ENCODE measurements around the gene ATRX.
"Not testable (repeated sequence)": the region's sequence is repeated elsewhere in the genome, so short reads cannot be mapped to it uniquely, and the experiment has no call there.

ATRX gene

DNA sequence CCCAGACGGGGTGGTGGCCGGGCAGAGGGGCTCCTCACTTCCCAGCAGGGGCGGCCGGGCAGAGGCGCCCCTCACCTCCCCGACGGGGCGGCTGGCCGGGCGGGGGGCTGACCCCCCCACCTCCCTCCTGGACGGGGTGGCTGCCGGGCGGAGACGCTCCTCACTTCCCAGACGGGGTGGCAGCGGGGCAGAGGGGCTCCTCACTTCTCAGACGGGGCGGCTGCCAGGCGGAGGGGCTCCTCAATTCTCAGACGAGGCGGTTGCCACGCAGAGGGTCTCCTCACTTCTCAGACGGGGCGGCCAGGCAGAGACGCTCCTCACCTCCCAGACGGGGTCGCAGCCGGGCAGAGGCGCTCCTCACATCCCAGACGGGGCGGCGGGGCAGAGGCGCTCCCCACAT is 19.8 kb downstream of the ATRX start:
- H3K36me3 ChIP-seq (replicated peaks); DNase-seq (ENCODE audit: low spot score in 2 of 2); H3K4me3 ChIP-seq; in situ Hi-C loops (cut with MboI; ENCODE audit: low sequenced_read_pairs); H3K4me1 ChIP-seq; H3K9me3 ChIP-seq; H3K27me3 ChIP-seq (ENCODE audit: low read depth): not testable (repeated sequence)

GRCh38 chrX:77755561-77755960 is 30.5 kb downstream of the ATRX start:
- H3K4me3 ChIP-seq = no peak overlapping the region
- no peaks in the 10 kb centered on the region for H3K4me1 ChIP-seq
- H3K9me3 ChIP-seq = 0 out of 2 replicates have a peak, but pooled peaks cover 10% of the 10 kb centered on the region
- in situ Hi-C loops (cut with MboI; ENCODE audit: low sequenced_read_pairs) = no loop called here
- H3K36me3 ChIP-seq (replicated peaks) = no peaks in the 10 kb centered on the region; the same call in 1 of the 2 replicates
- no peak for DNase-seq (ENCODE audit: low spot score in 2 of 2)
- H3K27me3 ChIP-seq (ENCODE audit: low read depth) = no peaks in the 10 kb centered on the region

- H3K4me1 ChIP-seq; H3K4me3 ChIP-seq; DNase-seq (ENCODE audit: low spot score in 2 of 2); in situ Hi-C loops (cut with MboI; ENCODE audit: low sequenced_read_pairs); H3K27me3 ChIP-seq (ENCODE audit: low read depth); H3K9me3 ChIP-seq; H3K36me3 ChIP-seq (replicated peaks): not testable (repeated sequence)
These were observed 32.1 kb downstream of the ATRX start for GRCh38 chrX:77753942-77754341.

DNA sequence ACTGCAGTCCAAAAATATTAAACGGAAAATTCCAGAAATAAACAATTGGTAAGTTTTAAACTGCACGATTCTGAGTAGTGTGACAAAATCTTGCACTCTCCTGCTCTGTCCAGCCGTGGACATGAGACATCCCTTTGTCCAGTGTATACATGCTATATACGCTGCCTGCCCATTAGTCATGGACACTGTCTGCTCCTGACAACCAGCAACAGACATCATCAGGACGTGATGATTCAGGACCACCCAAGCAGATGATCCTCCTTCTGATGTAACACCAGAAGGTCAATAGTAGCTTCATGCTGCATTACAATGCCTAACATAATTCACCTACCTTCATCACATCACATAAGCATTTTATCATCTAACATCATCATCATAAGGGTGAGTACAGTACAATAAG is 36.3 kb downstream of the ATRX start:
- in situ Hi-C loops (cut with MboI; ENCODE audit: low sequenced_read_pairs) = no loop called here
- H3K9me3 ChIP-seq = peaks cover 10% of the 10 kb centered on the region; the same call in 1 of the 2 replicates
- no peaks in the 10 kb centered on the region; the same call in 1 of the 2 replicates for H3K36me3 ChIP-seq (replicated peaks)
- peaks cover 10% of the 10 kb centered on the region for H3K4me1 ChIP-seq
- DNase-seq (ENCODE audit: low spot score in 2 of 2) = no peak
- H3K4me3 ChIP-seq = no peak overlapping the region
- no peaks in the 10 kb centered on the region for H3K27me3 ChIP-seq (ENCODE audit: low read depth)

DNA sequence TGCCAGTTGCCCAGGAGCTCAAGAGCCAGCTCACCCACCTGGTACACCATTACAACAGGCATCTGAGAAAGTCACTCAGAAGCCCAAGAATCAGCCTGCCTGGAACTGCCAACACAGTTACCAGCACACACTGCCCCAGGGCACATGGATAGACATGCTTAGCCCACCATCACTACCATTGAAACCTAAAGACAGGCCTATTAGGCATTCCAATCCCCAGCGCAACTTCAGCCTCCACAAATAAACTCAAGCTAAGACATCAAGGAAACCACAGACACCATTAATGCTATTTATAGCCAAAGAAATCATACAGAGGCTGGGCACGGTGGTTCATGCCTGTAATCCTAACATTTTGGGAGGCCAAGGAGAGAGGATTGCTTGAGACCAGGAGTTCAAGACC is 42.3 kb downstream of the ATRX start:
- H3K9me3 ChIP-seq = no peaks in the 10 kb centered on the region
- no peak for DNase-seq (ENCODE audit: low spot score in 2 of 2)
- no peaks in the 10 kb centered on the region; the same call in 1 of the 2 replicates for H3K36me3 ChIP-seq (replicated peaks)
- in situ Hi-C loops (cut with MboI; ENCODE audit: low sequenced_read_pairs) = no loop called here
- peaks cover 15% of the 10 kb centered on the region for H3K4me1 ChIP-seq
- H3K4me3 ChIP-seq = no peak overlapping the region
- no peaks in the 10 kb centered on the region for H3K27me3 ChIP-seq (ENCODE audit: low read depth)

GRCh38 chrX:77742788-77743476 is 43.1 kb downstream of the ATRX start:
- H3K36me3 ChIP-seq (replicated peaks) = no peaks in the 10 kb centered on the region
- H3K27me3 ChIP-seq (ENCODE audit: low read depth) = no peaks in the 10 kb centered on the region
- no peak for DNase-seq (ENCODE audit: low spot score in 2 of 2)
- H3K4me1 ChIP-seq = peaks cover 12% of the 10 kb centered on the region
- in situ Hi-C loops (cut with MboI; ENCODE audit: low sequenced_read_pairs) = no loop called here
- no peaks in the 10 kb centered on the region for H3K9me3 ChIP-seq
- H3K4me3 ChIP-seq = no peak overlapping the region

DNA sequence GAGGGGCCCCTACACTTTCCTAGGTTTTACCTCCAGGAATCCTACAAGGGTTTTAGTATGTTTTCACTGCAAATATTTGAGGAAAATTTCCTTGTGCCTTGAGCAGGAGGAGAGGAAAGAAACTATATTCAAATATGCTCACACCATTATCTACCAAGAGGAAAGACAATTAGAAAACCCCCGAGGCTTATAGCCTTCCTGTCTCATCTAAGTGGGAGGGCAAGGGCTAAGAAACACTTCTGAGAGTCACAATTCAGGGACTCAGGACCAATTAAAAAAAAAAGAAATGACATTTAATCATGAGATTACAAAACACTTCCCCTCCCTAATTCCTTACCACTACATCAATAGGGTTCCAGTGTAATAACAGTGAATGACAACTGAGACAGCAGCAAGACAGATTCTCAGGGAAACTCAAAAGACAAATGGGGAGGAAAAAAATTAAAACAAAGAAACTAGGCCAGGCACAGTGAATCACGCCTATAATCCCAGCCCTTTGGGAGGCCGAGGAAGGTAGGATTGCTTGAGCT is 45.6 kb downstream of the ATRX start:
- no peak overlapping the region for H3K4me3 ChIP-seq
- in situ Hi-C loops (cut with MboI; ENCODE audit: low sequenced_read_pairs) = no loop called here
- peak; percentile 24 to 30 for DNase-seq (ENCODE audit: low spot score in 2 of 2)
- peaks cover 11% of the 10 kb centered on the region for H3K4me1 ChIP-seq
- H3K27me3 ChIP-seq (ENCODE audit: low read depth) = no peaks in the 10 kb centered on the region
- H3K9me3 ChIP-seq = no peaks in the 10 kb centered on the region
- H3K36me3 ChIP-seq (replicated peaks) = no peaks in the 10 kb centered on the region

DNA sequence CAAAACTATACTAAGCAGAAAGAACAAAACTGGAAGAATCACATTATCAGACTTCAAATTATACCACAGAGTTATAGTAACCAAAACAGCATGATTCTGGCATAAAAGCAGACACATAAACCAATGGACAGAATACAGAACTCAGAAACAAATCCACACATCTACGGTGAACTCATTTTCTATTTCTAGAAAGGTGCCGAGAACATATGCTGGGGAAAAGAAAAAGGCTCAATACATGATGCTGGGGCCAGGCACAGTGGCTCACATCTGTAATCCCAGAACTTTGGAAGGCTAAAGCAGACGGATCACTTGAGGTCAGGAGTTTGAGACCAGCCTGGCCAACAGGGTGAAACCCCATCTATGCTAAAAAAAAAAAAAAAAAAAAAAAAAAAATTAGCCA is 52.7 kb downstream of the ATRX start:
- no peaks in the 10 kb centered on the region for H3K9me3 ChIP-seq
- H3K27me3 ChIP-seq (ENCODE audit: low read depth) = no peaks in the 10 kb centered on the region
- H3K4me1 ChIP-seq = peaks cover 4% of the 10 kb centered on the region; the same call in 1 of the 2 replicates
- in situ Hi-C loops (cut with MboI; ENCODE audit: low sequenced_read_pairs) = no loop called here
- no peak for DNase-seq (ENCODE audit: low spot score in 2 of 2)
- H3K36me3 ChIP-seq (replicated peaks) = no peaks in the 10 kb centered on the region; the same call in 1 of the 2 replicates
- no peak overlapping the region for H3K4me3 ChIP-seq

DNA sequence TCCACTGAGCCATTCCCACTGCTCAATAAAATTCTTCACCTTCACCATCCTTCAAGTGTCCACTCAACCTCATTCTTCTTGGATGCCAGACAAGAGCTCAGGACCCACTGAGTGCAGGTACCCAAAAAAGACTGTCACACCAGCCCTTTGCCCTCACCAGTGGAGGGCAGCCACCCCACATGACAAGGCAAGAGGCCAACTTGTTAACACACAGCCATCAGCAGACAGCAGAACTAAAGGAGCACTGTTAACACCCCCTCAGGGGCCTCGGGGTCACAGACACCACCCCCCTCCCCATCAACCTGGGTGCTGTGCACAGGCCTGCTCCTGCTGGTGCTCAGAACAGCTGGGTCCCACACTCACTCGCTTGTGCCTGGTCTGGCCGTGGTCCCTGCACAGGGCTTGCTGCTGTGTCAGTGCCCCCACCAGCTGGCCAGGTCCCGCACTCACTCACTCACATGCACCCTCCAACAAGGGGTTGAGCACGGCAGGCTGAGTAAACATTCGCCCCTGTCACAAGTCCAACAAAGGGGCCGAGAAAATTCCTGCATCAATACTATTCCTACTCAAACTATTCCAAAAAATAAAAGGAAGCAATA is 54.1 kb downstream of the ATRX start:
- in situ Hi-C loops (cut with MboI; ENCODE audit: low sequenced_read_pairs) = no loop called here
- H3K4me3 ChIP-seq = no peak overlapping the region
- H3K27me3 ChIP-seq (ENCODE audit: low read depth) = no peaks in the 10 kb centered on the region
- H3K4me1 ChIP-seq = peaks cover 4% of the 10 kb centered on the region; the same call in 1 of the 2 replicates
- no peaks in the 10 kb centered on the region for H3K9me3 ChIP-seq
- no peak for DNase-seq (ENCODE audit: low spot score in 2 of 2)
- no peaks in the 10 kb centered on the region; the same call in 1 of the 2 replicates for H3K36me3 ChIP-seq (replicated peaks)

GRCh38 chrX:77726095-77726494 is 59.9 kb downstream of the ATRX start:
- DNase-seq (ENCODE audit: low spot score in 2 of 2); H3K4me3 ChIP-seq; in situ Hi-C loops (cut with MboI; ENCODE audit: low sequenced_read_pairs); H3K36me3 ChIP-seq (replicated peaks); H3K27me3 ChIP-seq (ENCODE audit: low read depth); H3K4me1 ChIP-seq: not testable (repeated sequence)
- H3K9me3 ChIP-seq = peaks cover 14% of the 10 kb centered on the region; the same call in 1 of the 2 replicates

DNA sequence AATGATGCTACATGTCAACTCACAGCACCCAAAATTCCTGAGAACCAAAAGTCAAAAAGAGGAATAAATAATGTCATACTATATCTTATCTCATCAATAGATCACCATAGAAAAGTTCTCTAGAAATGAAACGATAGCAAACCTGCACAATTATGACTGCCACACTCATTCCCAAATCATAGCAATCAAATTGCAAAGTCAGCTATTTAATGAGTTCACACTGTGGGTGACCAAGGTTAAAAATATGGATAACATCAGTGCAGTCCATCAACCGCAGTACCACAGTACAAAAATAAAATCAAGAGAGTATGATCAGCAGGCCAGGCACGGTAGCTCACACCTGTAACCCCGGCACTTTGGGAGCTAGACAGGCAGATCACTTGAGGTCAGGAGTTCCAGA is 62.3 kb downstream of the ATRX start:
- H3K27me3 ChIP-seq (ENCODE audit: low read depth) = no peaks in the 10 kb centered on the region
- no peak overlapping the region for H3K4me3 ChIP-seq
- peaks cover 14% of the 10 kb centered on the region; the same call in 1 of the 2 replicates for H3K9me3 ChIP-seq
- DNase-seq (ENCODE audit: low spot score in 2 of 2) = no peak
- peaks cover 7% of the 10 kb centered on the region for H3K4me1 ChIP-seq
- no peaks in the 10 kb centered on the region; the same call in 1 of the 2 replicates for H3K36me3 ChIP-seq (replicated peaks)
- in situ Hi-C loops (cut with MboI; ENCODE audit: low sequenced_read_pairs) = no loop called here

DNA sequence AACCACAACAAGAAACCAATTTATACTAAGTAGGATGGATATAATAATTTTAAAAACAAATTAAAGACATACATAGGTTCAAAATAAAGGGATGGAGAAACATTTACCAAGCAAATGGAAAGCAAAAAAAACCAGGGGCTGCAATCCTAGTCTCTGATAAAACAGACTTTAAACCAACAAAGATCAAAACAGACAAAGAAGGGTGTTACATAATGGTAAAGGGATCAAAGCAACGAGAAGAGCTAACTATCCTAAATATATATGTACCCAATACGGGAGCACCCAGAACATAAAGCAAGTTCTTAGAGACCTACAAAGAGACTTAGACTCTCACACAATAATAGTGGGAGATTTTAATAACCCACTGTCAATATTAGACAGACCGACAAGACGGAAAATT is 66.6 kb downstream of the ATRX start:
- in situ Hi-C loops (cut with MboI; ENCODE audit: low sequenced_read_pairs) = no loop called here
- peaks cover 14% of the 10 kb centered on the region; the same call in 1 of the 2 replicates for H3K9me3 ChIP-seq
- DNase-seq (ENCODE audit: low spot score in 2 of 2) = no peak
- peaks cover 17% of the 10 kb centered on the region for H3K36me3 ChIP-seq (replicated peaks)
- H3K27me3 ChIP-seq (ENCODE audit: low read depth) = no peaks in the 10 kb centered on the region
- H3K4me3 ChIP-seq = no peak overlapping the region
- peaks cover 7% of the 10 kb centered on the region for H3K4me1 ChIP-seq

GRCh38 chrX:77704881-77705280 is 81.1 kb downstream of the ATRX start:
- Histone ChIP-seq H3K36me3 (replicated peaks) (peaks cover 11% of the 10 kb centered on the region), H3K4me3 (no peak overlapping the region), H3K9me3 (no peaks in the 10 kb centered on the region; the same call in 1 of the 2 replicates), H3K27me3 (ENCODE audit: low read depth) (no peaks in the 10 kb centered on the region), H3K4me1 (no peaks in the 10 kb centered on the region)
- in situ Hi-C loops (cut with MboI; ENCODE audit: low sequenced_read_pairs) = no loop called here
- DNase-seq (ENCODE audit: low spot score in 2 of 2) = no peak

DNA sequence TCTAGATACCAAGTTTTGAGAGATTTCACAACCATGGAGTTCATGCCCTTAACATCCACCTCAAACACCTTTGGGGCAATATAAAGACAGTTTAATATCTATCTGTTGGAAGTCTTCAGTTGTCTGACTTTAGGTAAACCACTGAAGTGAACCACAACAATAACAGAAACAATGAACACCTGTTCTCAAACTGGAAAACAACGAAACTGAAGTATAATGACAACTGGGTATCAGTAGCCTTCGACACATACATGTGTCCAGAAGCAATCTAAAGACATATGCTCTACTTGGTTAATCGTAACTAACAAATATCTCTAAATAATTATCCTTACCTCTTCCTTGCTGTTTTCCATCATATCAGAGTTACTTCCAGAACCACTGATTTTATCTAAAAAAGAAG is 87.8 kb downstream of the ATRX start:
- Histone ChIP-seq H3K36me3 (replicated peaks) (peaks cover 29% of the 10 kb centered on the region), H3K9me3 (no peaks in the 10 kb centered on the region), H3K4me3 (no peak overlapping the region), H3K4me1 (no peaks in the 10 kb centered on the region), H3K27me3 (ENCODE audit: low read depth) (no peaks in the 10 kb centered on the region)
- in situ Hi-C loops (cut with MboI; ENCODE audit: low sequenced_read_pairs) = no loop called here
- DNase-seq (ENCODE audit: low spot score in 2 of 2) = no peak
